Measurements from ENCODE around the gene CLNK. TPM values are rescaled to one million over a fixed set of nuclear protein-coding genes. Genes with fewer than 3 reads are reported as not detected.

CLNK gene
- total RNA-seq, 2 donors from 2014 or later: 0.16 TPM; not detected in 1

GRCh38 chr4:10629394-10629793, 55.2 kb downstream of the CLNK start:
- intact Hi-C loops (cut with DNase I): no loop called here
- no peaks in the 10 kb centered on the region for H3K27me3 ChIP-seq
- no peak overlapping the region for H3K27ac ChIP-seq
- DNase-seq: no peak
- no peaks in the 10 kb centered on the region for H3K9me3 ChIP-seq
- H3K4me1 ChIP-seq: no peaks in the 10 kb centered on the region
- no peak overlapping the region for H3K9ac ChIP-seq (ENCODE audit: low read depth in 2 of 2, low read length in 2 of 2)
- H3K36me3 ChIP-seq: no peaks in the 10 kb centered on the region
- TF ChIP-seq CTCF (IDR thresholded peaks at IDR 0.05): no peak
- H3K4me3 ChIP-seq: no peak overlapping the region

- Histone ChIP-seq H3K9me3 (no peaks in the 10 kb centered on the region), H3K27ac (no peak overlapping the region), H3K4me3 (no peak overlapping the region), H3K4me1 (no peaks in the 10 kb centered on the region), H3K36me3 (no peaks in the 10 kb centered on the region), H3K27me3 (no peaks in the 10 kb centered on the region), H3K9ac (ENCODE audit: low read depth in 2 of 2, low read length in 2 of 2) (no peak overlapping the region)
- no peak for DNase-seq
- intact Hi-C loops (cut with DNase I): no loop called here
- no peak for TF ChIP-seq CTCF (IDR thresholded peaks at IDR 0.05)
These were observed 59.4 kb downstream of the CLNK start for GRCh38 chr4:10625131-10625530.

GRCh38 chr4:10623862-10624261, 60.7 kb downstream of the CLNK start:
- no peak for TF ChIP-seq CTCF (IDR thresholded peaks at IDR 0.05)
- H3K9me3 ChIP-seq: no peaks in the 10 kb centered on the region
- no peak for DNase-seq
- H3K9ac ChIP-seq (ENCODE audit: low read depth in 2 of 2, low read length in 2 of 2): no peak overlapping the region
- no peaks in the 10 kb centered on the region for H3K27me3 ChIP-seq
- no peaks in the 10 kb centered on the region for H3K36me3 ChIP-seq
- intact Hi-C loops (cut with DNase I): no loop called here
- no peaks in the 10 kb centered on the region for H3K4me1 ChIP-seq
- no peak overlapping the region for H3K4me3 ChIP-seq
- no peak overlapping the region for H3K27ac ChIP-seq

- H3K27me3 ChIP-seq: no peaks in the 10 kb centered on the region
- H3K9me3 ChIP-seq: no peaks in the 10 kb centered on the region
- H3K4me1 ChIP-seq: no peaks in the 10 kb centered on the region
- H3K27ac ChIP-seq: no peak overlapping the region
- H3K9ac ChIP-seq (ENCODE audit: low read depth in 2 of 2, low read length in 2 of 2): no peak overlapping the region
- intact Hi-C loops (cut with DNase I): no loop called here
- no peak for TF ChIP-seq CTCF (IDR thresholded peaks at IDR 0.05)
- no peak for DNase-seq
- H3K4me3 ChIP-seq: no peak overlapping the region
- no peaks in the 10 kb centered on the region for H3K36me3 ChIP-seq
These were observed 61.3 kb downstream of the CLNK start for GRCh38 chr4:10623241-10623640.

- H3K9ac ChIP-seq (ENCODE audit: low read depth in 2 of 2, low read length in 2 of 2): no peak overlapping the region
- no peaks in the 10 kb centered on the region for H3K27me3 ChIP-seq
- no peaks in the 10 kb centered on the region for H3K4me1 ChIP-seq
- H3K36me3 ChIP-seq: no peaks in the 10 kb centered on the region
- no peak overlapping the region for H3K27ac ChIP-seq
- DNase-seq: no peak
- TF ChIP-seq CTCF (IDR thresholded peaks at IDR 0.05): no peak
- H3K9me3 ChIP-seq: no peaks in the 10 kb centered on the region
- intact Hi-C loops (cut with DNase I): no loop called here
- no peak overlapping the region for H3K4me3 ChIP-seq
These were observed 61.8 kb downstream of the CLNK start for GRCh38 chr4:10622728-10623127.

All from colonic mucosa (tissue), 4 donors.